ENCODE results near the gene DRC1.

The DRC1 gene

GRCh38 chr2:26478366-26478765 is 76.6 kb downstream of the DRC1 start:
- H3K36me3 Mint-ChIP-seq, result no peaks in the 10 kb centered on the region
- H3K4me3 Mint-ChIP-seq, result no peak overlapping the region
- ATAC-seq (replicated peaks) (no peak), DNase-seq (no peak)
- H3K9me3 Mint-ChIP-seq, result peaks cover 0 to 2% of the 10 kb centered on the region in 2 donors
- no peak overlapping the region for H3K27ac Mint-ChIP-seq
- peaks cover 2 to 8% of the 10 kb centered on the region in 2 donors for H3K4me1 Mint-ChIP-seq
- H3K27me3 Mint-ChIP-seq, result peaks cover 9 to 10% of the 10 kb centered on the region in 2 donors

GRCh38 chr2:26479131-26479788 is 77.5 kb downstream of the DRC1 start:
- H3K9me3 Mint-ChIP-seq, result peaks cover 0 to 2% of the 10 kb centered on the region in 2 donors
- H3K4me1 Mint-ChIP-seq, result peaks cover 2 to 8% of the 10 kb centered on the region in 2 donors
- DNase-seq (no peak), ATAC-seq (replicated peaks) (no peak)
- no peaks in the 10 kb centered on the region for H3K36me3 Mint-ChIP-seq
- peaks cover 9 to 14% of the 10 kb centered on the region in 2 donors for H3K27me3 Mint-ChIP-seq
- no peak overlapping the region for H3K27ac Mint-ChIP-seq
- no peak overlapping the region for H3K4me3 Mint-ChIP-seq

GRCh38 chr2:26479789-26480565 is 78.3 kb downstream of the DRC1 start:
- no peak overlapping the region for H3K27ac Mint-ChIP-seq
- H3K4me3 Mint-ChIP-seq, result no peak overlapping the region
- no peak for ATAC-seq (replicated peaks)
- H3K9me3 Mint-ChIP-seq, result peaks cover 0 to 2% of the 10 kb centered on the region in 2 donors
- no peaks in the 10 kb centered on the region for H3K36me3 Mint-ChIP-seq
- DNase-seq, result no peak
- H3K4me1 Mint-ChIP-seq, result peaks cover 2 to 8% of the 10 kb centered on the region in 2 donors
- peaks cover 9 to 14% of the 10 kb centered on the region in 2 donors for H3K27me3 Mint-ChIP-seq

- Mint-ChIP-seq H3K4me1 (peaks cover 2 to 8% of the 10 kb centered on the region in 2 donors), H3K27me3 (peaks cover 14 to 15% of the 10 kb centered on the region in 2 donors), H3K4me3 (no peak overlapping the region), H3K27ac (no peak overlapping the region), H3K36me3 (no peaks in the 10 kb centered on the region), H3K9me3 (peaks cover 0 to 2% of the 10 kb centered on the region in 2 donors)
- DNase-seq, result no peak
- no peak for ATAC-seq (replicated peaks)
These were observed 79.1 kb downstream of the DRC1 start for GRCh38 chr2:26480566-26481423.

- Mint-ChIP-seq H3K36me3 (no peaks in the 10 kb centered on the region), H3K27me3 (peaks cover 14 to 16% of the 10 kb centered on the region in 2 donors), H3K4me3 (no peak overlapping the region), H3K9me3 (peaks cover 0 to 2% of the 10 kb centered on the region in 2 donors), H3K4me1 (peaks cover 2 to 8% of the 10 kb centered on the region in 2 donors), H3K27ac (no peak overlapping the region)
- no peak for DNase-seq
- no peak for ATAC-seq (replicated peaks)
These were observed 80.0 kb downstream of the DRC1 start for GRCh38 chr2:26481706-26482105.

GRCh38 chr2:26482211-26483026 is 80.7 kb downstream of the DRC1 start:
- Mint-ChIP-seq H3K36me3 (no peaks in the 10 kb centered on the region), H3K4me3 (no peak overlapping the region), H3K9me3 (peaks cover 0 to 2% of the 10 kb centered on the region in 2 donors), H3K4me1 (peaks cover 2 to 6% of the 10 kb centered on the region in 2 donors), H3K27me3 (peaks cover 13 to 16% of the 10 kb centered on the region in 2 donors), H3K27ac (no peak overlapping the region)
- DNase-seq, result no peak
- no peak for ATAC-seq (replicated peaks)

- H3K27me3 Mint-ChIP-seq, result peaks cover 7 to 12% of the 10 kb centered on the region in 2 donors
- peaks cover 0 to 2% of the 10 kb centered on the region in 2 donors for H3K9me3 Mint-ChIP-seq
- ATAC-seq (replicated peaks) (no peak), DNase-seq (no peak)
- H3K36me3 Mint-ChIP-seq, result no peaks in the 10 kb centered on the region
- H3K27ac Mint-ChIP-seq, result no peak overlapping the region
- no peak overlapping the region for H3K4me3 Mint-ChIP-seq
- no peaks in the 10 kb centered on the region for H3K4me1 Mint-ChIP-seq
These were observed 81.3 kb downstream of the DRC1 start for GRCh38 chr2:26483027-26483326.

- peaks cover 0 to 2% of the 10 kb centered on the region in 2 donors for H3K9me3 Mint-ChIP-seq
- H3K36me3 Mint-ChIP-seq, result no peaks in the 10 kb centered on the region
- ATAC-seq (replicated peaks), result no peak
- no peak for DNase-seq
- H3K27me3 Mint-ChIP-seq, result peaks cover 4 to 12% of the 10 kb centered on the region in 2 donors
- H3K4me3 Mint-ChIP-seq, result no peak overlapping the region
- H3K4me1 Mint-ChIP-seq, result no peaks in the 10 kb centered on the region
- no peak overlapping the region for H3K27ac Mint-ChIP-seq
These were observed 81.8 kb downstream of the DRC1 start for GRCh38 chr2:26483516-26483915.

- H3K4me1 Mint-ChIP-seq, result no peaks in the 10 kb centered on the region
- no peak overlapping the region for H3K27ac Mint-ChIP-seq
- ATAC-seq (replicated peaks), result no peak
- no peak for DNase-seq
- no peaks in the 10 kb centered on the region for H3K36me3 Mint-ChIP-seq
- H3K4me3 Mint-ChIP-seq, result no peak overlapping the region
- peaks cover 0 to 2% of the 10 kb centered on the region in 2 donors for H3K9me3 Mint-ChIP-seq
- H3K27me3 Mint-ChIP-seq, result peaks cover 4 to 12% of the 10 kb centered on the region in 2 donors
These were observed 82.3 kb downstream of the DRC1 start for GRCh38 chr2:26483957-26484565.

GRCh38 chr2:26484579-26484978 is 82.9 kb downstream of the DRC1 start:
- DNase-seq, result no peak
- Mint-ChIP-seq H3K36me3 (no peaks in the 10 kb centered on the region), H3K4me3 (no peak overlapping the region), H3K27me3 (peaks cover 4 to 12% of the 10 kb centered on the region in 2 donors), H3K27ac (no peak overlapping the region), H3K4me1 (no peaks in the 10 kb centered on the region), H3K9me3 (peaks cover 0 to 2% of the 10 kb centered on the region in 2 donors)
- ATAC-seq (replicated peaks), result no peak

GRCh38 chr2:26485099-26485498 is 83.4 kb downstream of the DRC1 start:
- Mint-ChIP-seq H3K9me3 (peaks cover 0 to 2% of the 10 kb centered on the region in 2 donors), H3K27me3 (peaks cover 4 to 12% of the 10 kb centered on the region in 2 donors), H3K27ac (no peak overlapping the region), H3K4me3 (no peak overlapping the region), H3K36me3 (no peaks in the 10 kb centered on the region), H3K4me1 (no peaks in the 10 kb centered on the region)
- DNase-seq (no peak), ATAC-seq (replicated peaks) (no peak)

GRCh38 chr2:26485725-26486418 is 84.2 kb downstream of the DRC1 start:
- Mint-ChIP-seq H3K4me3 (no peak overlapping the region), H3K4me1 (no peaks in the 10 kb centered on the region), H3K27ac (no peak overlapping the region), H3K36me3 (no peaks in the 10 kb centered on the region), H3K9me3 (peaks cover 0 to 2% of the 10 kb centered on the region in 2 donors), H3K27me3 (peaks cover 4 to 12% of the 10 kb centered on the region in 2 donors)
- DNase-seq, result no peak
- ATAC-seq (replicated peaks), result no peak

GRCh38 chr2:26486789-26487188 is 85.1 kb downstream of the DRC1 start:
- Mint-ChIP-seq H3K9me3 (peaks cover 0 to 2% of the 10 kb centered on the region in 2 donors), H3K27me3 (peaks cover 4 to 12% of the 10 kb centered on the region in 2 donors), H3K27ac (no peak overlapping the region), H3K4me1 (no peaks in the 10 kb centered on the region), H3K4me3 (no peak overlapping the region), H3K36me3 (no peaks in the 10 kb centered on the region)
- no peak for DNase-seq
- peak; percentile 37 to 54 for ATAC-seq (replicated peaks)

Measured in stimulated activated naive B cell treated with anti-CD40 and anti-IgM and Interleukin-4, amounts not matched to agents 10 μg/mL and 1 μg/mL and 100 μg/mL, for 72 hours (primary cell).